SK-N-SH (cell line): Measurements from ENCODE around the gene CYLD.

Experiments
- CHD2 ChIP-seq: fragments of 150-350 bp; IDR thresholded peaks from 2 replicates; pipeline ENCODE4 v1.6.1; 2018; ENCODE audit warnings: low read length; ENCODE audit not compliant: partially characterized antibody
- CTCF ChIP-seq: fragments of 200-600 bp; sonication (generic); IDR thresholded peaks from 2 replicates; pipeline ENCODE4 v1.6.1; 2017; ENCODE audit warnings: antibody characterized with exemption, mild to moderate bottlenecking, moderate library complexity
- EP300 ChIP-seq, 2 experiments: IDR thresholded peaks; 2 replicates each; pipeline versions ENCODE4 v1.4.0 to v1.6.1; 2012; ENCODE audit warnings: borderline replicate concordance in 1 of 2, low read depth in 1 of 2, low read length in 1 of 2
- MAX ChIP-seq: IDR thresholded peaks from 2 replicates; pipeline ENCODE4 v1.4.0; 2012; ENCODE audit warnings: low read depth
- NFIC ChIP-seq: IDR thresholded peaks from 2 replicates; pipeline ENCODE4 v1.4.0; 2012; ENCODE audit warnings: borderline replicate concordance
- PBX3 ChIP-seq: IDR thresholded peaks from 2 replicates; pipeline ENCODE4; 2012
- POLR2AphosphoS5 ChIP-seq: IDR thresholded peaks from 2 replicates; pipeline ENCODE4 v1.6.1; 2012; ENCODE audit warnings: low read depth, low read length
- RXRA ChIP-seq: IDR thresholded peaks from 2 replicates; pipeline ENCODE4 v1.4.0; 2012; ENCODE audit warnings: low read depth, mild to moderate bottlenecking, borderline replicate concordance
- SMC3 ChIP-seq: IDR thresholded peaks from 2 replicates; pipeline ENCODE4 v1.6.1; 2012; ENCODE audit warnings: low read depth, low read length, improper control_type of control experiment
- TEAD4 ChIP-seq: IDR thresholded peaks from 2 replicates; pipeline ENCODE4 v1.4.0; 2012; ENCODE audit warnings: mild to moderate bottlenecking, borderline replicate concordance; ENCODE audit not compliant: insufficient read depth

GRCh38 chr16:50731130-50731988, 10.5 kb upstream of the CYLD start:
- TF ChIP-seq CHD2 (no peak), NFIC (no peak), POLR2AphosphoS5 (no peak), EP300 (IDR thresholded peaks at IDR 0.05; ENCODE audit: borderline replicate concordance in 1 of 2, low read depth in 1 of 2, low read length in 1 of 2) (no peak), RXRA (no peak), TEAD4 (no peak), CTCF (no peak), MAX (no peak), SMC3 (no peak), PBX3 (no peak)
